Right renal pelvis (tissue), 4 donors: Measurements from ENCODE around the gene ASCL5. TPM values are rescaled to one million over a fixed set of nuclear protein-coding genes. Genes with fewer than 3 reads are reported as not detected.

Experiments
- DNase-seq, 4 donors: peaks; one replicate each; pipeline ENCODE4 v3.0.0-alpha.2; 2013; ENCODE audit warnings: low read depth in 4 of 4, low spot score in 3 of 4, missing footprints in 1 of 4
- polyA plus RNA-seq, 4 donors: library from polyadenylated mRNA; unstranded; fragments of 120-200 nt; gene quantifications; one replicate each; pipeline ENCODE4 v1.2.1, GENCODE V29; 2013; ENCODE audit not compliant: insufficient read length in 4 of 4

Gene ASCL5
- polyA plus RNA-seq, 4 donors: 0.07 to 0.31 TPM; not detected in 2

GRCh38 chr1:201137579-201138310 is 10.8 kb upstream of the ASCL5 start:
- DNase-seq: no peak

- no peak for DNase-seq
These were observed 10.0 kb upstream of the ASCL5 start for GRCh38 chr1:201137024-201137392.

- no peak for DNase-seq
These were observed 9.5 kb upstream of the ASCL5 start for GRCh38 chr1:201136355-201137023.

GRCh38 chr1:201134405-201134804 is 7.4 kb upstream of the ASCL5 start:
- no peak for DNase-seq

- DNase-seq: no peak
These were observed 4.4 kb upstream of the ASCL5 start for GRCh38 chr1:201131398-201131797.

- DNase-seq: no peak
These were observed 2.0 kb upstream of the ASCL5 start for GRCh38 chr1:201128962-201129361.

- DNase-seq: no peak
These were observed 1.5 kb upstream of the ASCL5 start for GRCh38 chr1:201128476-201128875.

- no peak for DNase-seq
These were observed 921 bp upstream of the ASCL5 start for GRCh38 chr1:201127755-201128455.

GRCh38 chr1:201126463-201126831 is 537 bp downstream of the ASCL5 start:
- DNase-seq: no peak

GRCh38 chr1:201125800-201126199 is 1.2 kb downstream of the ASCL5 start:
- DNase-seq: no peak

- no peak for DNase-seq
These were observed 2.0 kb downstream of the ASCL5 start for GRCh38 chr1:201125019-201125418.

- no peak for DNase-seq
These were observed 3.1 kb downstream of the ASCL5 start for GRCh38 chr1:201123866-201124265.

GRCh38 chr1:201122321-201122957 is 4.5 kb downstream of the ASCL5 start:
- no peak for DNase-seq

GRCh38 chr1:201119206-201120197 is 7.5 kb downstream of the ASCL5 start:
- no peak for DNase-seq

- no peak for DNase-seq
These were observed 10.9 kb downstream of the ASCL5 start for GRCh38 chr1:201116091-201116490.

- DNase-seq: no peak
These were observed 11.5 kb downstream of the ASCL5 start for GRCh38 chr1:201115390-201115937.

GRCh38 chr1:201114245-201115131 is 12.5 kb downstream of the ASCL5 start:
- peak; percentile 84 to 93 (median 86) for DNase-seq

GRCh38 chr1:201113451-201114244 is 13.3 kb downstream of the ASCL5 start:
- no peak for DNase-seq
